ENCODE measurements around the gene RTN4R. TPM values are rescaled to one million over a fixed set of nuclear protein-coding genes. Genes with fewer than 3 reads are reported as not detected.

Gene RTN4R
- total and polyA plus RNA-seq, 2 of the 8 experiments (the other 6 are each of a cell fraction or from before 2014, with no cell fraction given) = 21.8 to 41.3 TPM

DNA sequence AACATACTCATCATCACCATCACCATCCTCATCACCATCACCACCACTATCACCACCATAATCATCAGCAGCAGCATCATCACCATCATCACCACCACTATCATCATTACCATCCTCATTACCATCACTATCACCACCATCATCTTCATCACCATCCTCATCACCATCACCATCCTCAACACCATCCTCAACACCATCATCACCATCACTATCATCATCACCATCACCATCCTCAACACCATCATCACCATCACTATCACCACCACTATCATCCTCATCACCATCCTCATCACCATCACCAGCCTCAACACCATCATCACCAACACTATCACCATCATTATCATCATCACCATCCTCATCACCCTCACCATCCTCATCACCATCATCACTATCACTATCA is 16.6 kb downstream of the RTN4R start (continued):
- no peak for TF ChIP-seq CBX8 (IDR thresholded peaks at IDR 0.05; ENCODE audit: borderline replicate concordance, low read depth, low read length)

All from H1 (cell line).